IgD-negative memory B cell (primary cell): Measurements from ENCODE around the gene FUT7. TPM values are rescaled to one million over a fixed set of nuclear protein-coding genes. Genes with fewer than 3 reads are reported as not detected.

Source experiments
- polyA plus RNA-seq: library from polyadenylated mRNA; unstranded; fragments of 300-500 nt; fragmentation: Illumina TruSeq; gene quantifications from one replicate; pipeline ENCODE4 v1.2.3, GENCODE V29; 2021

FUT7 gene
- polyA plus RNA-seq, 1 donor from 2014 or later, result 26.6 TPM

Other genes with a start within 250 kb of the FUT7 start
- 45.9 TPM for gene TMEM141, start 240.7 kb downstream of the FUT7 start, polyA plus RNA-seq
- 0.78 TPM for gene CCDC183, start 235.8 kb downstream of the FUT7 start, polyA plus RNA-seq
- gene RABL6, start 224.1 kb downstream of the FUT7 start, polyA plus RNA-seq, result 19.7 TPM
- 0.10 TPM for gene AJM1, start 189.6 kb downstream of the FUT7 start, polyA plus RNA-seq
- 91.6 TPM for gene PHPT1, start 182.7 kb downstream of the FUT7 start, polyA plus RNA-seq
- 0.11 TPM for gene MAMDC4, start 179.7 kb downstream of the FUT7 start, polyA plus RNA-seq
- gene EDF1, start 165.8 kb downstream of the FUT7 start, polyA plus RNA-seq, result 378 TPM
- gene TRAF2, start 145.6 kb downstream of the FUT7 start, polyA plus RNA-seq, result 42.8 TPM
- 108 TPM for gene FBXW5, start 87.3 kb downstream of the FUT7 start, polyA plus RNA-seq
- not detected for gene C8G, start 86.8 kb downstream of the FUT7 start, polyA plus RNA-seq
- gene LCN12, start 79.8 kb downstream of the FUT7 start, polyA plus RNA-seq, result not detected
- gene PTGDS, start 54.6 kb downstream of the FUT7 start, polyA plus RNA-seq, result not detected
- not detected for gene LCNL1, start 49.1 kb downstream of the FUT7 start, polyA plus RNA-seq
- gene PAXX, start 39.7 kb downstream of the FUT7 start, polyA plus RNA-seq, result 64.3 TPM
- 3.5 TPM for gene CLIC3, start 35.5 kb downstream of the FUT7 start, polyA plus RNA-seq
- 3.9 TPM for gene ABCA2, start 3.9 kb downstream of the FUT7 start, polyA plus RNA-seq
- 2.0 TPM for gene NPDC1, start 14.1 kb upstream of the FUT7 start, polyA plus RNA-seq
- gene ENTPD2, start 22.0 kb upstream of the FUT7 start, polyA plus RNA-seq, result not detected
- gene SAPCD2, start 38.5 kb upstream of the FUT7 start, polyA plus RNA-seq, result 0.38 TPM
- 3.0 TPM for gene UAP1L1, start 45.4 kb upstream of the FUT7 start, polyA plus RNA-seq
- gene MAN1B1, start 54.9 kb upstream of the FUT7 start, polyA plus RNA-seq, result 27.5 TPM
- gene DPP7, start 82.6 kb upstream of the FUT7 start, polyA plus RNA-seq, result 110 TPM
- not detected for gene GRIN1, start 107.1 kb upstream of the FUT7 start, polyA plus RNA-seq
- gene LRRC26, start 138.0 kb upstream of the FUT7 start, polyA plus RNA-seq, result not detected
- not detected for gene TMEM210, start 140.0 kb upstream of the FUT7 start, polyA plus RNA-seq
- 6.2 TPM for gene ANAPC2, start 156.5 kb upstream of the FUT7 start, polyA plus RNA-seq
- 139 TPM for gene SSNA1, start 156.6 kb upstream of the FUT7 start, polyA plus RNA-seq
- gene TPRN, start 168.7 kb upstream of the FUT7 start, polyA plus RNA-seq, result 0.66 TPM
- gene TMEM203, start 173.6 kb upstream of the FUT7 start, polyA plus RNA-seq, result 106 TPM
- gene NDOR1, start 173.6 kb upstream of the FUT7 start, polyA plus RNA-seq, result 7.6 TPM
- not detected for gene RNF208, start 190.2 kb upstream of the FUT7 start, polyA plus RNA-seq
- gene CYSRT1, start 193.1 kb upstream of the FUT7 start, polyA plus RNA-seq, result not detected
- not detected for gene RNF224, start 195.4 kb upstream of the FUT7 start, polyA plus RNA-seq
- gene SLC34A3, start 198.8 kb upstream of the FUT7 start, polyA plus RNA-seq, result not detected
- gene TUBB4B, start 209.2 kb upstream of the FUT7 start, polyA plus RNA-seq, result 88.4 TPM
- gene STPG3, start 219.2 kb upstream of the FUT7 start, polyA plus RNA-seq, result not detected
- gene NELFB, start 223.2 kb upstream of the FUT7 start, polyA plus RNA-seq, result 34.2 TPM
- 8.9 TPM for gene TOR4A, start 245.6 kb upstream of the FUT7 start, polyA plus RNA-seq